HG02588 (cell line): ENCODE measurements around the gene UBE2I.
"Not testable (repeated sequence)": the region's sequence is repeated elsewhere in the genome, so short reads cannot be mapped to it uniquely, and the experiment has no call there.

Source experiments
- ATAC-seq: cut with Tn5 transposase; IDR thresholded peaks from one replicate; pipeline ENCODE4 v1.9.1; 2021; ENCODE audit warnings: mild to moderate bottlenecking, moderate library complexity; ENCODE audit not compliant: unreplicated experiment

The UBE2I gene

DNA sequence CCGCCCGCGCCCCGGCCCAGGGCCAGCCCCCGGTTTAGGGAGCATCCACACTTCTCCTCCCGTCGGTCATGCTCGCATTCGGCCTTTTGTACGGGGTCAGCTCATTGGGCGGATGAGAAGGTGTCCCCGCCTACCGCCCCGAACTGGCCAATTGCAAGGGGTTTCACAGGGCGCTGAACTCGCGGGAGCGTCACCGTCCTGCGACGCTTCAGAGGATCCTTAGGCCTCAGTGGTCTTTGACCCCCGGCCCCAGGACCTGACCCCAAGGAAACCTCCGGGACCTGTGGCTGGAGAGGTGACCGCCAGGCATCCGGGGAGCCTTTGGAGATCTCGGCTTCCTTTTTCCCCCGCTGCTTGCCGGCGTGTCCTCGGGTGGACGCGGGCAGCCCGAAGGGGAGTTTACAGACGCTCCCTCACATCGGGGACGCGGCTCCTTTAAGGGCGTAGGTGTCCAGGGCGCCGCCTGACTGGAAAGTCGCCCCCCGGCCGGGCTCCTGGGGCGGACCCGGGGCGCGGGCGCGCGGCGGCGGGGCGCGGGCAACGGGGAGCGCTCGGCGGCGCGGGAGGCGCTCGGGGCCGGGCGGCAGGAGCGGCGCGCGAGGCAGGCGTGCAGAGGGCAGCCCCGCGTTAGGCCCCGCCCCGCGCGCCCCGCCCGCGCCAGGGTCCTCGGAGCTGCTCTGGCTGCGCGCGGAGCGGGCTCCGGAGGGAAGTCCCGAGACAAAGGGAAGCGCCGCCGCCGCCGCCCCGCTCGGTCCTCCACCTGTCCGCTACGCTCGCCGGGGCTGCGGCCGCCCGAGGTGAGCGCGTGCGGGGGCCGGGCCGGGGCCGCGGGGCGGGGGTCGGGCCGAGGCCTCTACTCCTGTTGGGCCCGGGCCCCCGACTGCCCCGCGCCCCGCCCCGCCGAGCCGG lies at the start of gene UBE2I:
UBE2I (plus strand) TSS at position 660 of the 909 bp plus-strand sequence. CDS start 4,395 bp downstream, outside the sequence.
- peak; percentile 54 for ATAC-seq

- no peak for ATAC-seq
These were observed 49.7 kb upstream of the UBE2I start for GRCh38 chr16:1259760-1260068.

DNA sequence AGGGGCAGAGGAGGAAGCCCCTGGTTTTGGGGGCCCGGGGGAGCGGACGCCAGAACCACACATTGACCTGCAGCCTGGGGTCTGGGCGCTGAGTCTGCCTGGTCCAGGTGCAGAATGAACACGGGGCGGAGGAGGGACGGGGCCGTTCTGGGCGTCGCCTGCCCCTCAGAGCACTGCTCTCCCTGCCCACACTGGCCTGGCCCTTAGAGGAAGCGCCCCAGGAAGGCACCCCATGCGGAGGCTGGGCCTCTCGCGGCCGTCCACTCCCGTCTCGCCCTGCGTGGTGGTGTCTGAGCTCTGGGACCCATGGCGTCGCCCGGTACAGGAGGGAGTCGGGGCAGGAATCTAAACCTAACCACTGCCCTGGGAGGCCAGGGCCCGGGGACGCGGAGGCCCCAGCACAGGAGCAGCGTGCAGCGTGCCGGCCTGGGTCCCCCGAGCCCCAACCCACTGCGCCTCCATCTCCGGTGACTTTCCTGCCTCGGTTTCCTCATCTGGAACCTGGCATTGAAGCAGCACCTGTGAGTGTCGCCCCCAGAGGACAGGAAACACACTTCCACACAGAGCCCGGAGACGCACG lies 49.2 kb upstream of the UBE2I start:
- no peak for ATAC-seq

GRCh38 chr16:1261131-1261892 lies 48.1 kb upstream of the UBE2I start:
- no peak for ATAC-seq

- ATAC-seq = no peak
These were observed 47.1 kb upstream of the UBE2I start for GRCh38 chr16:1262210-1262845.

DNA sequence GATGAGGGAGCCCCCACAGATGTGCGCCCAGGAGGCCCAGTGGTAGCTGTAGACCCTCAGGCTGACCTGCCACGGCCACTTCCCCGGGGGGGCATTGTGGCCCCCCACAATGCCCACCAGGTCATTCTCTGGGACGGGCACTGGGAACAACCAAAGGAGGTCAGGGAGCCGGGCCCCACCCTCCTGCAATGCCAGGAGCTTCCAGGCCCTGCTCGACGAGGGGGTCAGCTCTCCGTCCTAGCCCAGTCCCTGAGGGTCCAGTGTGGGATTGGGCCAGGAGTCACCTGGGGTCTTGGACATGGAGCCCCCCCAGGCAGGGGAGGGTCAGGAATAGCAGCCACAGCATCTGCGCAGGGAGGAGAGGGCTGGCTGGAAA lies 46.6 kb upstream of the UBE2I start:
- no peak for ATAC-seq

DNA sequence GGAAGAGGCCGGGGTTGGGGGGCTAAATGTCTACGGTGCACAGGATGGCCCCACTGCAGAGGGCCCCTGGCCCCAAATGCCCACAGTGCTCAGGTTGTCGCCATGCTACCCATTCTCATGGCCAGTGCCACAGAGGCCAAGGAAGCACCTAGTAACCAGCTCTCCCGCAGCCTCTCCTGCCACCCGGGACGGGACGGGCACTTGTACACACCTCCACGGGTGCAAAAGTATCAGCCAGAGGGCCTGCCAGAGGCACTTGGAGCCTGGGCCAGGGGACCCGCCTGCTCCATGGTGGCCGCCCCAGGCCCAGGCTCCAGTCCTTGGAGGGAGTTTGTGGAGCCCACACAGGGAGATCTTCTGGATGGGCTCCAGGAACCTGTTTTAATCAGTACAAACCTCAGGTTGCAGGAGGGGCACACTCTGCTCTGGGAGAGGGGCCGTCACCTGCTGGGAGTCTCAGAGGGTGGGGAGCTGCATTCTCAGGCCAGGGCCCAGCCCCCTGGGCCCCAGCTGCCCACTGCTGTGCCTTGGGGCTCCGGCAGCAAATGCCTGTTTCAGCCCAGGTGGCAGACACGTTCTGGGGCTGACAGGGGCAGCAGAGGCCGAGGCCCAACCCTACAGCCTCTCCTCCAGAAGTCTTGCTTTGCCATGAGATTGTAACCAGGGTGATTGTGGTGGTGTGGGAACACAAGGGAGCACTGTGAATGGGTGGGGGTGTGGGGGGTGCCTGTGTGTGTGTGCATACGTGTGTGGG lies 45.7 kb upstream of the UBE2I start:
- no peak for ATAC-seq

DNA sequence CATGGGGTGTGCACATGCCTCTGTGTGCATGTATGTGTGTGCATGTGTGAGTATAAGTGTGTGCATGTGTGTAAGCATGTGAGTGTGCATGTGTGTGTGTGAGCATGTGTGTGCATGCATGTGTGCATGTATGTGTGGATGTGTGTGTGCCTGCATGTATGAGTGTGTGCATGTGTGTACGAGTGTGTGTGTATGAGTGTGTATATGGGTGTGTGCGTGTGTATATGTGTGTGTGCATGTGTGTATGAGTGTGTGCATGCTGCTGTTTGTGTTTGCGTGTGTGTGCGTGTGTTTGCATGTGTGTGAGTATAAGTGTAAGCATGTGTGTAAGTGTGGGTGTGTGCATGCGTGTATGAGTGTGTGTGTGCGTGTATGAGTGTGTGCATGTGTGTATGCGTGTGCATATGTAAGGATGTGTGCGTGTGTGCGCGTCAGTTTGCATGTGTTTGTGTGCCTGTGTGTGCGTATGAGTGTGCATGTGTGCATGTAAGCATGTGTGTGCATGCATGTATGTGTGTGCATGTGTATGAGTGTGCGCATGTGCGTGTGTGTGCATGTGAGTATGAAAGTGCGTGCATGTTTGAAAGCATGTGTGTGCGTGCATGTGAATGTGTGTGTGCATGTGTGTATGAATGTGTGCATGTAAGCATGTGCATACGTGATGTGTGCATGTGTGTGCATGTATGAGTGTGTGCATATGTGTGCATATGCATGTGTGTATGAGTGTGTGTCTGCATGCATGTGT lies 44.9 kb upstream of the UBE2I start:
- no peak for ATAC-seq

GRCh38 chr16:1265090-1265630 lies 44.3 kb upstream of the UBE2I start:
- ATAC-seq = no peak

- no peak for ATAC-seq
These were observed 43.6 kb upstream of the UBE2I start for GRCh38 chr16:1265826-1266225.

DNA sequence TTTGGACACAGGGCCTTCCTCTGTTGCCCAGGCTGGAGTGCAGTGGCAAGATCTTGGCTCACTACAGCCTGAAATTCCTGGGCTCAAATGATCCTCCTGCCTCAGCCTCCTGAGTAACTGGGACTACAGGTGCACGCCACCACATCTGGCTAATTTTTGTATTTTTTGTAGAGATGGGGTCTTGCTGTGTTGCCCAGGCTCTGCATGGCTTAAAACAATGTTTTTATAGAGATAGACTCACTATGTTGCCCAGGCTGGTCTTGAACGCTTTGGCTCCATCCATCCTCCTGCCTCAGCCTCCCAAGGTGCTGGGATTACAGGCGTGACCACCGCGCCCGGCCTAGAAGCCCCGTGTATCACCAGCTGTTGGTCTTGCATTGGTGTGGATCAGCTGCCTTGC lies 40.0 kb upstream of the UBE2I start:
- ATAC-seq = not testable (repeated sequence)

GRCh38 chr16:1271380-1271723 lies 38.1 kb upstream of the UBE2I start:
- no peak for ATAC-seq

DNA sequence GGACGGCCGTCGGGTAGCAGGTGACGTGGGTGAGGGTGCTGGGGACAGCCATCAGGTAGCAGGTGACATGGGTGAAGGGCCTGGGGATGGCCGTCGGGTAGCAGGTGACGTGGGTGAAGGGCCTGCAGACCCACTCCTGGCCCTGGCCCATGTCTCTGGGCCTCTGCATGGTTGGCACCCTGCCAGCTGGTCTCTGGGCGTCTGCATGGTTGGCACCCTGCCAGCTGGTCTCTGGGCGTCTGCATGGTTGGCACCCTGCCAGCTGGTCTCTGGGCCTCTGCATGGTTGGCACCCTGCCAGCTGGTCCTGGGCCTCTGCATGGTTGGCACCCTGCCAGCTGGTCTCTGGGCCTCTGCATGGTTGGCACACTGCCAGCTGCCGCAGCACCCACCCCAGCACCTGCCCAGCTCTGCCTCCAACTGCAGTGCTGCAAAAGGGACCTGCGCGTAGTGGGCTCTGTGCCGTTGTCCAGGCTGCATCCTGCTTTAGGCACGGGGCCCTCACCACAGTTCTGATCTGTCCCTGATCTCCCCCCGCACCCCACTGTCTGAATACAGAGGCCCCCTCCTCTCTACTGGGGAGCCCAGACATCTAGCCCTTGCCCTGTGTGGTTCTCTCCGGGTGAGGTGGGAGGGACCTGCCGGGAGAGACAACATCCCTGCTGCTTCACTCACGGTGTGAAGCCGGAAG lies 37.6 kb upstream of the UBE2I start:
- not testable (repeated sequence) for ATAC-seq

- no peak for ATAC-seq
These were observed 36.8 kb upstream of the UBE2I start for GRCh38 chr16:1272453-1273198.

DNA sequence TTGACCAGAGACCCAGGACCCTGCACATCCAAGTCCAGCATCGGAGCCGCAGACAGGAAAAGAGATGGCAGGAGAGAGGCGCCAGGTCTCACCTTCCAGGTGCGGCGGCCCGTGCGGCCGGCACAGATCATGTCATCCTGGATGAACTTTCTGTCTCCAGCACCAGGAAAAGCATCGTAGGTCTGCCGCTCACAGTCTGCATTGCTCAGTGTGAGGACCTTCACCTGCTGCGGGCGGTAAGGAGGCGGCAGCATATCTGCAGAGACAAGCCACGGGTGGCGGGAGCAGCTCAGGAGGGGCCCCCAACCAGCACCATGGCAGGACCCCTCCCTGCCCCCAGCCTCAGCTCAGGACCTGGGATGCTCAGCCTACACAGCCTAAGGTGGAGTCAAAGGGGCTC lies 35.6 kb upstream of the UBE2I start:
- ATAC-seq = no peak

DNA sequence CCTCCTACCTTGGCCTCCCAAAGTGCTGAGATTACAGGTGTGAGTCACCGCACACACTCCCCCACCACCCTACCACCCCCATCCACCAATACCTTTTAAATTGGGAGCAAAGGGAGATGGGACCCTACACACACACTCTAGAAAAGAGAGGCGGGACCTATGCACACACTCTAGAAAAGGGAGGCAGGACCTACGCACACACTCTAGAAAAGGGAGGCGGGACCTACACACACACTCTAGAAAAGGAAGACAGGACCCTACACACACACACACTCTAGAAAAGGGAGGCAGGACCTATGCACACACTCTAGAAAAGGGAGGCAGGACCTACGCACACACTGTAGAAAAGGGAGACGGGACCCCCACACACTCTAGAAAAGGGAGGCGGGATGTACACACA lies 34.7 kb upstream of the UBE2I start:
- ATAC-seq = no peak

DNA sequence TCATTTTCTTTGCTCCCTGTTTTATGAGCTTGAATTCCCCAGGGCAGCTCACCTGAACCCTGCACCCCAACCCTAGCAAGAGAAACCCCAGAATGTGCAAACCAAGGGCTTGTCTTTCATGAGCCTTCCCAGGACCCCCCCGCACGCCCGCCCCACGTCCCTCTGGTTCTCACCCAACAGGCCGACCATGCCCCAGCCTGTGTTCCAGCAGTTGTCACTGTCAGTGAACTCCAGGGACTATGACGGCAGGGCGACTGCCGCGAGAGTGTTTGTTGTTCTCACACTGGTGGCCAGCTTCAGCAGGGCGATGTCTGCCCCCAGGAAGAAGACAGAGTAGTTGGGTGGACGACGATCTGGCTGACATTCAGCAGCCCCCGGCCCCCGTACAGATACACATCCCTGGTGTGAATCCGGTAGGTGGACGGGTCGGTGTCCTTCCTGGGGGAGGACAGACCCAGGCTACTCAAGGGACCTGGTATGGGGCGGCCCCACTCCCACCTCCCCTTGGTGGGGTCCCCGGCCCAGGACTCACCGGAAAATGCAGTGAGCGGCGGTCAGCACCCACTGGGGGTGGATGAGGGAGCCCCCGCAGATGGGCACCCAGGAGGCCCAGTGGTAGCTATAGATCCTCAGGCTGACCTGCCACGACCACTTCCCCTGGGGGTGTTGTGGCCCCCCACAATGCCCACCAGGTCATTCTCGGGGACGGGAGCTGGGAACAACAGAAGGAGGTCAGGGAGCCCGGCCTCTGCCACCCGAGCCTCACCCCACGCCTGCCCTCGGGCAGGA lies 33.5 kb upstream of the UBE2I start:
- ATAC-seq = no peak

DNA sequence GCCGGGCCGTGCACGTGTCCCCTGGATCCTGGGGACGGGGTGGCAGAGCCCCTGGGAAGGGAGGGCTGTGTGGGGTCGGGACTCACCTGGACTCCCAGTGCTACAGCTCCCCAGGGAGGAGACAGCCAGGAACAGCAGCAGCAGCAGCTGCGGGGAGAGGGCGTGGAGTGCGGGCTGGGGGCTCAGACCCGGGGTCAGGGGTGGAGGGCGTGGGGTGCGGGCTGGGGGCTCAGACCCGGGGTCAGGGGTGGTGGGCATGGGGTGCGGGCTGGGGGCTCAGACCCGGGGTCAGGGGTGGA lies 32.9 kb upstream of the UBE2I start:
- ATAC-seq = no peak
